ENCODE data around the gene GPX1.

GPX1 gene

GRCh38 chr3:49383387-49383786 is 25.2 kb upstream of the GPX1 start:
- Histone ChIP-seq H3K4me3 (ENCODE audit: low read length) (no peak overlapping the region), H3K27me3 (replicated peaks; ENCODE audit: insufficient read depth, low read length) (no peaks in the 10 kb centered on the region), H3K9me3 (replicated peaks; ENCODE audit: insufficient read depth, low read length) (no peaks in the 10 kb centered on the region), H3F3A (ENCODE audit: insufficient read depth, low read length) (0 out of 2 replicates have a peak, but pooled peaks cover 3% of the 10 kb centered on the region), H3K79me2 (ENCODE audit: low read length) (peaks cover 96% of the 10 kb centered on the region), H4K20me1 (ENCODE audit: insufficient read depth, low read length) (peaks cover 54% of the 10 kb centered on the region), H3K36me3 (replicated peaks; ENCODE audit: insufficient read depth, low read length) (no peaks in the 10 kb centered on the region), H2AFZ (ENCODE audit: low read length) (no peak overlapping the region), H3K27ac (ENCODE audit: low read length) (no peak overlapping the region), H3K9ac (ENCODE audit: low read length) (no peak overlapping the region), H3K4me2 (ENCODE audit: low read depth, low read length) (no peak overlapping the region), H3K4me1 (ENCODE audit: low read length) (no peaks in the 10 kb centered on the region), H3K9me2 (replicated peaks; ENCODE audit: insufficient read depth, low read length) (no peaks in the 10 kb centered on the region)
- no peak for DNase-seq
- TF ChIP-seq EZH2 (optimal IDR thresholded peaks at IDR 0.05; ENCODE audit: low read depth, low read length) (no peak), CTCF (IDR thresholded peaks at IDR 0.05; ENCODE audit: low read length) (no peak), EZH2phosphoT487 (IDR thresholded peaks at IDR 0.05; ENCODE audit: low read length) (no peak)

DNA sequence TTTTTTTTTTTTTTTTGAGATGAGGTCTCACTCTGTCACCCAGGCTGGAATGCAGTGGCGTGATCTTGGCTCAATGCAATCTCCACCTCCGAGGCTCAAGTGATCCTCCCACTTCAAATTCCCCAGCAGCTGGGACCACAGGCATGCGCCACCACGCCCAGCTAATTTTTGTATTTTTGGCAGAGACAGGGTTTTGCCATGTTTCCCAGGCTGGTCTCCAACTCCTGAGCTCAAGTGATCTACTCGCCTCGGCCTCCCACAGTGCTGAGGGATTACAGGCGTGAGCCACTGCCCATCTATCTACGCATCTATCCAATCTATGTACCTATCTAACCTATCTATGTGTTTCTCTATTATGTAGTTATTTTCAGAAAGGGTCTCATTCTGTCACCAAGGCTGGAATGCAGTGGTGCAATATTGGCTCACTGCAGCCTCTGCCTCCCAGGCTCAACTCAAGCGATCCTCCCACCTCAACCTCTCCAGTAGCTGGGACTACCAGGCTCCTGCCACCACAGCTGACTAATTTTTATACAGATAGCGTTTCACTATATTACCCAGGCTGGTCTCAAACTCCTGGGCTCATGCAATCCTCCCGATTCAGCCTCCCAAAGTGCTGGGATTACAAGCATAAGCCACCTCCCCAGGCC is 20.2 kb upstream of the GPX1 start:
- H2AFZ ChIP-seq (ENCODE audit: low read length), result no peak overlapping the region
- H3K9me2 ChIP-seq (replicated peaks; ENCODE audit: insufficient read depth, low read length), result no peaks in the 10 kb centered on the region
- TF ChIP-seq EZH2 (optimal IDR thresholded peaks at IDR 0.05; ENCODE audit: low read depth, low read length) (no peak), EZH2phosphoT487 (IDR thresholded peaks at IDR 0.05; ENCODE audit: low read length) (no peak), CTCF (IDR thresholded peaks at IDR 0.05; ENCODE audit: low read length) (no peak)
- H3K27me3 ChIP-seq (replicated peaks; ENCODE audit: insufficient read depth, low read length), result no peaks in the 10 kb centered on the region
- no peaks in the 10 kb centered on the region for H3K9me3 ChIP-seq (replicated peaks; ENCODE audit: insufficient read depth, low read length)
- no peaks in the 10 kb centered on the region for H3K4me1 ChIP-seq (ENCODE audit: low read length)
- H3F3A ChIP-seq (ENCODE audit: insufficient read depth, low read length), result no peaks in the 10 kb centered on the region
- H3K36me3 ChIP-seq (replicated peaks; ENCODE audit: insufficient read depth, low read length), result peaks cover 8% of the 10 kb centered on the region
- DNase-seq, result no peak
- peaks cover 29% of the 10 kb centered on the region for H4K20me1 ChIP-seq (ENCODE audit: insufficient read depth, low read length)
- H3K9ac ChIP-seq (ENCODE audit: low read length), result no peak overlapping the region
- H3K79me2 ChIP-seq (ENCODE audit: low read length), result peaks cover 98% of the 10 kb centered on the region
- H3K27ac ChIP-seq (ENCODE audit: low read length), result no peak overlapping the region
- H3K4me3 ChIP-seq (ENCODE audit: low read length), result no peak overlapping the region
- no peak overlapping the region for H3K4me2 ChIP-seq (ENCODE audit: low read depth, low read length)

DNA sequence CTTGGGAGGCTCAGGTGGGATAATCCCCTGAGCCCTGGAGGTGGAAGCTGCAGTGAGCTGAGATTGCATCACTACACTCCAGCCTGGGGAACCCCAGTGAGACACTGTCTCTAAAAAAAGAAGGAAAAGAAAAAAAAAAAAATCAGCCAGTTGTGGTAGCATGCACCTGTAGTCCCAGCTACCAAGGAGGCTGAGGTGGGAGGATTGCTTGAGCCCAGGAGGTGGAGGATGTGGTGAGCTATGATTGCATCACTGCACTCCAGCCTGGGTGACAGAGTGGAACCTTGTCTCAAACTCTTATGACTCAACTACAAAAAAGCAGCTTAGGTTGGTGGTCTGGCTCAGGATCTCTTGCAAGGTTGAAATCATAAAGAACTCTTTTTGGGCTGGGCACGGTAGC is 19.3 kb upstream of the GPX1 start:
- TF ChIP-seq EZH2phosphoT487 (IDR thresholded peaks at IDR 0.05; ENCODE audit: low read length) (no peak), CTCF (IDR thresholded peaks at IDR 0.05; ENCODE audit: low read length) (no peak), EZH2 (optimal IDR thresholded peaks at IDR 0.05; ENCODE audit: low read depth, low read length) (no peak)
- Histone ChIP-seq H3K27me3 (replicated peaks; ENCODE audit: insufficient read depth, low read length) (no peaks in the 10 kb centered on the region), H3K9ac (ENCODE audit: low read length) (no peak overlapping the region), H3K79me2 (ENCODE audit: low read length) (peaks cover 98% of the 10 kb centered on the region), H3K9me3 (replicated peaks; ENCODE audit: insufficient read depth, low read length) (no peaks in the 10 kb centered on the region), H2AFZ (ENCODE audit: low read length) (no peak overlapping the region), H3K36me3 (replicated peaks; ENCODE audit: insufficient read depth, low read length) (peaks cover 14% of the 10 kb centered on the region), H3K27ac (ENCODE audit: low read length) (no peak overlapping the region), H3K4me2 (ENCODE audit: low read depth, low read length) (no peak overlapping the region), H3K4me3 (ENCODE audit: low read length) (no peak overlapping the region), H3F3A (ENCODE audit: insufficient read depth, low read length) (no peaks in the 10 kb centered on the region), H3K9me2 (replicated peaks; ENCODE audit: insufficient read depth, low read length) (no peaks in the 10 kb centered on the region), H4K20me1 (ENCODE audit: insufficient read depth, low read length) (peaks cover 29% of the 10 kb centered on the region), H3K4me1 (ENCODE audit: low read length) (no peaks in the 10 kb centered on the region)
- no peak for DNase-seq

Data from MM.1S (cell line).